ENCODE results near the gene APBB3.

Gene APBB3

GRCh38 chr5:140550147-140551079 lies 14.0 kb downstream of the APBB3 start:
- FAIRE-seq, result no peak

GRCh38 chr5:140549237-140550144 lies 14.9 kb downstream of the APBB3 start:
- no peak for FAIRE-seq

GRCh38 chr5:140548791-140549190 lies 15.6 kb downstream of the APBB3 start:
- no peak for FAIRE-seq

GRCh38 chr5:140548300-140548688 lies 16.1 kb downstream of the APBB3 start:
- FAIRE-seq, result no peak

- FAIRE-seq, result peak; percentile 33
Observed at GRCh38 chr5:140547508-140548299, 16.7 kb downstream of the APBB3 start, which contains the start of gene EIF4EBP3. Gene EIF4EBP3 (plus strand): TSS chr5:140547662. CDS start chr5:140547738, 76 bp downstream.

- FAIRE-seq, result no peak
Observed at GRCh38 chr5:140546851-140547507, 17.4 kb downstream of the APBB3 start.

- no peak for FAIRE-seq
Observed at GRCh38 chr5:140545606-140546005, 18.8 kb downstream of the APBB3 start.

- no peak for FAIRE-seq
Observed at GRCh38 chr5:140544986-140545385, 19.4 kb downstream of the APBB3 start.

- FAIRE-seq, result no peak
Observed at GRCh38 chr5:140542972-140543371, 21.4 kb downstream of the APBB3 start.

- FAIRE-seq, result no peak
Observed at GRCh38 chr5:140540227-140540626, 24.2 kb downstream of the APBB3 start.

- FAIRE-seq, result no peak
Observed at GRCh38 chr5:140524003-140524402, 40.4 kb downstream of the APBB3 start.

GRCh38 chr5:140513124-140513523 lies 51.3 kb downstream of the APBB3 start:
- FAIRE-seq, result no peak

GRCh38 chr5:140509898-140510297 lies 54.5 kb downstream of the APBB3 start:
- no peak for FAIRE-seq

Data from islet of Langerhans (tissue), 1 donor.